CD4-positive, alpha-beta T cell treated with Interleukin-4 for 4 hours (primary cell): Measurements from ENCODE around the gene MCOLN2.
"Not testable (repeated sequence)": the region's sequence is repeated elsewhere in the genome, so short reads cannot be mapped to it uniquely, and the experiment has no call there.

Source experiments
- DNase-seq: peaks from one replicate; pipeline ENCODE4 v3.0.0-alpha.2; 2020

MCOLN2 gene

GRCh38 chr1:84996846-84997666 lies at the start of gene MCOLN2:
TSS of gene MCOLN2 (minus strand) at chr1:84997113. CDS start at chr1:84996872, 241 bp downstream.
- peak; percentile 45 for DNase-seq

GRCh38 chr1:85042413-85042812 lies 45.5 kb upstream of the MCOLN2 start:
- no peak for DNase-seq

GRCh38 chr1:85041793-85042192 lies 44.9 kb upstream of the MCOLN2 start:
- no peak for DNase-seq

GRCh38 chr1:85033221-85033620 lies 36.3 kb upstream of the MCOLN2 start:
- DNase-seq = no peak

- no peak for DNase-seq
Measured at GRCh38 chr1:85030536-85030935, 33.6 kb upstream of the MCOLN2 start.

- no peak for DNase-seq
Measured at GRCh38 chr1:85028151-85028550, 31.2 kb upstream of the MCOLN2 start.

GRCh38 chr1:85027242-85027983 lies 30.5 kb upstream of the MCOLN2 start:
- peak; percentile 49 for DNase-seq

GRCh38 chr1:85025940-85026339 lies 29.0 kb upstream of the MCOLN2 start:
- DNase-seq = no peak

GRCh38 chr1:85024736-85025135 lies 27.8 kb upstream of the MCOLN2 start:
- DNase-seq = no peak

GRCh38 chr1:85022700-85023099 lies 25.8 kb upstream of the MCOLN2 start:
- DNase-seq = no peak

- no peak for DNase-seq
Measured at GRCh38 chr1:85019994-85020393, 23.1 kb upstream of the MCOLN2 start.

- no peak for DNase-seq
Measured at GRCh38 chr1:85015826-85016225, 18.9 kb upstream of the MCOLN2 start.

GRCh38 chr1:85005641-85006040 lies 8.7 kb upstream of the MCOLN2 start:
- DNase-seq = not testable (repeated sequence)

- DNase-seq = no peak
Measured at GRCh38 chr1:85001742-85002141, 4.8 kb upstream of the MCOLN2 start.

- DNase-seq = peak; percentile 67
Measured at GRCh38 chr1:84998642-84999280, 1.8 kb upstream of the MCOLN2 start.

GRCh38 chr1:84997667-84998600 lies 1.0 kb upstream of the MCOLN2 start:
- no peak for DNase-seq

GRCh38 chr1:84995484-84996334 lies 1.2 kb downstream of the MCOLN2 start:
- DNase-seq = no peak

GRCh38 chr1:84991097-84991920 lies 5.6 kb downstream of the MCOLN2 start:
- DNase-seq = no peak

GRCh38 chr1:84988588-84988987 lies 8.3 kb downstream of the MCOLN2 start:
- DNase-seq = no peak

GRCh38 chr1:84986561-84986960 lies 10.4 kb downstream of the MCOLN2 start:
- DNase-seq = not testable (repeated sequence)

GRCh38 chr1:84985365-84985764 lies 11.5 kb downstream of the MCOLN2 start:
- DNase-seq = no peak
